Measurements from ENCODE around the gene PLS3. TPM values are rescaled to one million over a fixed set of nuclear protein-coding genes. Genes with fewer than 3 reads are reported as not detected.

Gene PLS3
- total and polyA plus RNA-seq, 5 donors: 23.7 to 43.1 (median 37.6) TPM

- Histone ChIP-seq H3K4me3 (ENCODE audit: low read length) (no peak overlapping the region), H3K27ac (ENCODE audit: low read length) (no peak overlapping the region), H3K27me3 (ENCODE audit: control insufficient read depth, insufficient read depth) (no peaks in the 10 kb centered on the region), H3K4me1 (ENCODE audit: control insufficient read depth, insufficient read depth, low read length) (no peaks in the 10 kb centered on the region), H3K9me3 (ENCODE audit: control insufficient read depth, low read length) (no peaks in the 10 kb centered on the region)
- intact Hi-C loops (cut with DNase I): loop anchor here in 1 of 4 donors (10.0 kb wide), 1 partner anchor 69 kb away; no protein-coding TSS in a partner anchor
- no peak for DNase-seq
- no peak for ATAC-seq
- WGBS: 38% methylated on average over 2 of the region's 2 CpGs
Observed at GRCh38 chrX:115565888-115566287, 4.9 kb downstream of the PLS3 start.

DNA sequence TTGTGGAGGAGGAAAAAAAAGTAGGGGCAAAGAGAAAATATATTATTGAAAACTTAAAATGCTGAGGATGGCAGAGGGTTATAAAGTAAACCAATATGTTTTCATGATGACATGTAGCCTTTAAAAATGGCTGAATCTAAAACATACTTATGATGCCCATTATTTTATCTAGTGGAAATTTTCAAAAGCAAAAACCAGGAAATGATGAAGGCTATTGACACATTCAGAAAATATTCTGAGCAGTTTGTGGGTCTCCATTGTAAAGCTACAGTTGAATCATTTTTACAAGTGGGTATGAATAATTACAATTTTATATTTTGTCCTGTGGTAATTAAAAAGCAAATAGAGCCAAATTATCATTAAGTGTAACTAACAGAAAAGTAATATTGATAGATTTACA, 10.7 kb downstream of the PLS3 start:
- Histone ChIP-seq H3K27me3 (ENCODE audit: control insufficient read depth, insufficient read depth) (no peaks in the 10 kb centered on the region), H3K4me1 (ENCODE audit: control insufficient read depth, insufficient read depth, low read length) (no peaks in the 10 kb centered on the region), H3K9me3 (ENCODE audit: control insufficient read depth, low read length) (no peaks in the 10 kb centered on the region), H3K27ac (ENCODE audit: low read length) (no peak overlapping the region), H3K4me3 (ENCODE audit: low read length) (no peak overlapping the region)
- intact Hi-C loops (cut with DNase I): loop anchor here in 1 of 4 donors (10.0 kb wide), 1 partner anchor 73 kb away; no protein-coding TSS in a partner anchor
- ATAC-seq (no peak), DNase-seq (no peak)

DNA sequence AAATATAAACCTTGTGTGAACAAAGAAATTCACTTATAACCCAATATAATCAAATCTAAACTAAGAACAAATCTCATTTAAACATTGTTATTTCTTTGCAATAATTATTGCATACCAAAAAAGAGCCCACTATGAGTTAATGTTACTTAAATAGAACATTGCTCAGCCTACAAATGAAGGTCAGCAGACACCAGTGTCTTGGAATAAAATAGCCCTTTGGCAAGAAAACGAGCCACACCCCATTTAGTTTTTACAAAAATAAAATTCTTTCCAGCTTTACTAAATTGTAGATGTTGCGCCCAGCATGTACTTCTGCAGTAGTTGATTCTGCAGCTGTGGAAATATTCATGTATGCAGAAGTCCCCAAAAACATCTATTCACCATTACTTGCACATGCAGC, 12.2 kb downstream of the PLS3 start:
- Histone ChIP-seq H3K27me3 (ENCODE audit: control insufficient read depth, insufficient read depth) (no peaks in the 10 kb centered on the region), H3K9me3 (ENCODE audit: control insufficient read depth, low read length) (no peaks in the 10 kb centered on the region), H3K4me3 (ENCODE audit: low read length) (no peak overlapping the region), H3K4me1 (ENCODE audit: control insufficient read depth, insufficient read depth, low read length) (no peaks in the 10 kb centered on the region), H3K27ac (ENCODE audit: low read length) (no peak overlapping the region)
- WGBS: 22% methylated on average over 2 of the region's 2 CpGs
- DNase-seq (no peak), ATAC-seq (peak in 1 of 2 donors; percentile 50)
- intact Hi-C loops (cut with DNase I): loop anchor here in 1 of 4 donors (10.0 kb wide), 1 partner anchor 72 kb away; no protein-coding TSS in a partner anchor

GRCh38 chrX:115576676-115577075, 15.7 kb downstream of the PLS3 start:
- Histone ChIP-seq H3K27me3 (ENCODE audit: control insufficient read depth, insufficient read depth) (no peaks in the 10 kb centered on the region), H3K4me3 (ENCODE audit: low read length) (no peak overlapping the region), H3K4me1 (ENCODE audit: control insufficient read depth, insufficient read depth, low read length) (no peaks in the 10 kb centered on the region), H3K27ac (ENCODE audit: low read length) (no peak overlapping the region), H3K9me3 (ENCODE audit: control insufficient read depth, low read length) (no peaks in the 10 kb centered on the region)
- ATAC-seq (no peak), DNase-seq (no peak)
- 91% methylated on average over 5 of the region's 5 CpGs for WGBS
- intact Hi-C loops (cut with DNase I): loop anchor here in 1 of 4 donors (10.0 kb wide), 1 partner anchor 68 kb away; no protein-coding TSS in a partner anchor

- Histone ChIP-seq H3K9me3 (ENCODE audit: control insufficient read depth, low read length) (no peaks in the 10 kb centered on the region), H3K27ac (ENCODE audit: low read length) (no peak overlapping the region), H3K27me3 (ENCODE audit: control insufficient read depth, insufficient read depth) (no peaks in the 10 kb centered on the region), H3K4me3 (ENCODE audit: low read length) (no peak overlapping the region), H3K4me1 (ENCODE audit: control insufficient read depth, insufficient read depth, low read length) (peaks cover 1% of the 10 kb centered on the region)
- no peak for ATAC-seq
- no peak for DNase-seq
- WGBS: 93% methylated on average over 2 of the region's 2 CpGs
- intact Hi-C loops (cut with DNase I): loop anchor here in 1 of 4 donors (10.0 kb wide), 1 partner anchor 65 kb away; no protein-coding TSS in a partner anchor
Observed at GRCh38 chrX:115579327-115579726, 18.4 kb downstream of the PLS3 start.

DNA sequence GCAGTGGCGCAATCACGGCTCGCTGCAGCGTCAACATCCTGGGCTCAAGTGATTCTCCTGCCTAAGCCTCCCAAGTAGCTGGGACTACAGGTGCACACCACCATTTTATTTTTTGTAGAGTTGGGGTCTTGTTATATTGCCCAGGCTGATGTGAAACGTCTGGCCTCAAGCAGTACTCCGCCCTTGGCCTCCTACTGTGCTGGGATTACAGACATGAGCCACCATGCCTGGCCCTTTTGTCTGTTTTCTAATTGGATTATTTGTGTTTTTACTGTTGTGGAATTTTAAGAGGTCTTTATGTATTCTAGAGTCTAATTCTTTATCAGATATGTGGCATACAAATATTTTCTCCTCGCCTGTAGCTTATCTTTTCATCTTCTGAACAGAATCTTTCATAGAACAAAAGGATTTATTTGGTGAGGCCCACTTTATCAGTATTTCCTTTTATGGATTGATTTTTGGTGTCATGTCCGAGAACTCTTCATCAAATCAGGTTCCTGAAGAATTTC, 18.9 kb downstream of the PLS3 start:
- H3K9me3 ChIP-seq (ENCODE audit: control insufficient read depth, low read length): no peaks in the 10 kb centered on the region
- H3K4me3 ChIP-seq (ENCODE audit: low read length): no peak overlapping the region
- H3K27ac ChIP-seq (ENCODE audit: low read length): no peak overlapping the region
- peaks cover 1% of the 10 kb centered on the region for H3K4me1 ChIP-seq (ENCODE audit: control insufficient read depth, insufficient read depth, low read length)
- H3K27me3 ChIP-seq (ENCODE audit: control insufficient read depth, insufficient read depth): no peaks in the 10 kb centered on the region
- no peak for ATAC-seq
- 87% methylated on average over 8 of the region's 8 CpGs for WGBS
- intact Hi-C loops (cut with DNase I): loop anchor here in 1 of 4 donors (10.0 kb wide), 1 partner anchor 65 kb away; no protein-coding TSS in a partner anchor
- no peak for DNase-seq

GRCh38 chrX:115581759-115582615, 21.0 kb downstream of the PLS3 start:
- Histone ChIP-seq H3K4me3 (ENCODE audit: low read length) (no peak overlapping the region), H3K27me3 (ENCODE audit: control insufficient read depth, insufficient read depth) (no peaks in the 10 kb centered on the region), H3K27ac (ENCODE audit: low read length) (no peak overlapping the region), H3K9me3 (ENCODE audit: control insufficient read depth, low read length) (no peaks in the 10 kb centered on the region), H3K4me1 (ENCODE audit: control insufficient read depth, insufficient read depth, low read length) (peaks cover 1% of the 10 kb centered on the region)
- ATAC-seq (no peak), DNase-seq (no peak)
- 25% methylated on average over 2 of the region's 2 CpGs for WGBS
- intact Hi-C loops (cut with DNase I): no loop called here

DNA sequence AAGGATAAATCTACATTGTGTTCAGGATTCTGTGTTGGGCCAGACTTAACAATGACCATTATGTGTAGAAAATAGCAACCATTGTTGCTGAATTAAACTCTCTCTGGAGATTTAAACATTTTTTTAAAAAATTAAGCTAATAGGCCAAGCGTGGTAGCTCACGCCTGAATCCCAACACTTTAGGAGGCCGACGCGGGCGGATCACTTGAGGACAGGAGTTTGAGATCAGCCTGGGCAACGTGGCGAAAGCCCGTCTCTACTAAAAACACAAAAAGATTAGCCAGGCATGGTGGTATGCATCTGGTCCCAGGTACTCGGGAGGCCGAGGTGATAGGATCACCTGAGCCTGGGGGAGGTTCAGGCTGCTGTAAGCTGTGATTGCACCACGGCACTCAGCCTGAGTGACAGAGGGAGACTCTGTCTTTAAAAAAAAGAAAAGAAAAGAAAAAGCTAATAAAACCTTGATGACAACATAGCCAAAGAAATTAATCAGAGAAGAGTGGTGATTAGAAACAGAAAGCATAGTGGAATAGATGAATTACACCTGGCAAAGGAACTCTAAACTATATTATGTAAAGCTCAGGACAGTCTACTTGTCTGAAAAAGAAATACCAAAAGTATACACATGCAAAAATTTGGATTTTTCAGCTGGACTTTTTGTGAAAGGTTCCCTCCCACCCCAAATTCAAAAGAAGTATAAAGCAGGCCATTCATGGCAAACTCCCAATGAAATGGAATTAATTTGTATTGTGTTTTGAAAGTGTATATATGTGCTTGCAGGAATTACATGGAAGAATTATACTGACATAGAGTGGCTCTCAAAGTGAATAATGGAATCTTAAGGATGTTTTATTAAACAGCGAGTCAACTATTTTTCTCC, 21.9 kb downstream of the PLS3 start:
- DNase-seq (peak in 1 of 3 donors; percentile 34), ATAC-seq (peak in 1 of 2 donors; percentile 37)
- Histone ChIP-seq H3K4me1 (ENCODE audit: control insufficient read depth, insufficient read depth, low read length) (peaks cover 1% of the 10 kb centered on the region), H3K4me3 (ENCODE audit: low read length) (peak overlapping the region; percentile 10), H3K27ac (ENCODE audit: low read length) (peak overlapping the region; percentile 94), H3K27me3 (ENCODE audit: control insufficient read depth, insufficient read depth) (no peaks in the 10 kb centered on the region), H3K9me3 (ENCODE audit: control insufficient read depth, low read length) (no peaks in the 10 kb centered on the region)
- intact Hi-C loops (cut with DNase I): no loop called here
- 34% methylated on average over 13 of the region's 13 CpGs for WGBS

- H3K4me3 ChIP-seq (ENCODE audit: low read length): peak overlapping the region; percentile 10
- WGBS: 22% methylated on average over 5 of the region's 5 CpGs
- H3K9me3 ChIP-seq (ENCODE audit: control insufficient read depth, low read length): no peaks in the 10 kb centered on the region
- DNase-seq (no peak), ATAC-seq (no peak)
- H3K27me3 ChIP-seq (ENCODE audit: control insufficient read depth, insufficient read depth): no peaks in the 10 kb centered on the region
- intact Hi-C loops (cut with DNase I): no loop called here
- no peak overlapping the region for H3K27ac ChIP-seq (ENCODE audit: low read length)
- H3K4me1 ChIP-seq (ENCODE audit: control insufficient read depth, insufficient read depth, low read length): peaks cover 1% of the 10 kb centered on the region
Observed at GRCh38 chrX:115583496-115584004, 22.6 kb downstream of the PLS3 start.

DNA sequence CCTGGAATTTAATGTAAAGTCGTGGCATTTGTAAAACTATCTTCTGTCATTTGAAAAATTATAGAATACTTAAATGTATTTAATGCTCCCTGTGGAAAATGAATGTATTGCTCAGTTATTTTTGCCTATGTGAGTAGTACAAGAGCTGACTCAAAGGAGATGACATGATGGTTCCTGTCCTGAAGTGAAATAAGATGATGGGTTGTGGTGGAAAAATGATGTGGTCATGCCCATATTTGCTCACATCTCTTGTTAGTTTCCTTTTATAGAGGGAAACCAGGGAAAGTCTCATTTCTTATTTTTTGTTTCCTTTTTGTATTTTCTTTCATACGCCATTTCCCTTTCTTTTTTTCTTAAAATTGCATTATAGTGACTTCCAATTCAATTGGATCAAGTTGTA, 23.7 kb downstream of the PLS3 start:
- intact Hi-C loops (cut with DNase I): no loop called here
- DNase-seq: no peak
- H3K27me3 ChIP-seq (ENCODE audit: control insufficient read depth, insufficient read depth): no peaks in the 10 kb centered on the region
- WGBS: 63% methylated on average over 2 of the region's 2 CpGs
- no peak for ATAC-seq
- peaks cover 1% of the 10 kb centered on the region for H3K4me1 ChIP-seq (ENCODE audit: control insufficient read depth, insufficient read depth, low read length)
- no peaks in the 10 kb centered on the region for H3K9me3 ChIP-seq (ENCODE audit: control insufficient read depth, low read length)
- no peak overlapping the region for H3K4me3 ChIP-seq (ENCODE audit: low read length)
- no peak overlapping the region for H3K27ac ChIP-seq (ENCODE audit: low read length)
